PFSK-1 (cell line): Measurements from ENCODE around the gene GON4L.

ENCODE experiments used
- FOXP2 ChIP-seq: optimal IDR thresholded peaks from 2 replicates; pipeline ENCODE3; 2011; ENCODE audit warnings: borderline replicate concordance, control low read depth, inconsistent platforms; ENCODE audit not compliant: insufficient read depth; ENCODE audit errors: extremely low read length, extremely low read depth
- POLR2AphosphoS5 ChIP-seq: IDR thresholded peaks from 2 replicates; pipeline ENCODE4 v1.6.1; 2012; ENCODE audit warnings: low read depth, mild to moderate bottlenecking, control low read depth, low read length, moderate library complexity
- REST ChIP-seq, 2 experiments: IDR thresholded peaks; 2 replicates each; pipeline versions ENCODE4 v1.6.1 to v1.8.0; 2011 to 2012; ENCODE audit warnings: low read depth in 2 of 2, low read length in 2 of 2, control low read depth in 1 of 2, inconsistent platforms in 1 of 2, mild to moderate bottlenecking in 1 of 2, moderate library complexity in 1 of 2; ENCODE audit not compliant: insufficient read depth in 1 of 2
- TAF1 ChIP-seq: IDR thresholded peaks from 2 replicates; pipeline ENCODE4 v1.6.1; 2012; ENCODE audit warnings: low read length, control low read depth, borderline replicate concordance; ENCODE audit not compliant: insufficient read depth

GRCh38 chr1:155889566-155889965 lies 32.6 kb upstream of the GON4L start:
- no peak for TF ChIP-seq TAF1
- TF ChIP-seq FOXP2 = no peak
- TF ChIP-seq POLR2AphosphoS5 = no peak
- no peak for TF ChIP-seq REST (IDR thresholded peaks at IDR 0.05; ENCODE audit: insufficient read depth in 1 of 2, low read depth in 2 of 2, low read length in 2 of 2)
